ENCODE results near the gene ZNF292.

ZNF292 gene

GRCh38 chr6:87264481-87264880 is 109.1 kb downstream of the ZNF292 start:
- Histone ChIP-seq H3K4me2 (ENCODE audit: low read length) (no peak overlapping the region), H3K36me3 (replicated peaks; ENCODE audit: low read depth, low read length) (peaks cover 4% of the 10 kb centered on the region), H3K79me2 (ENCODE audit: low read length) (no peaks in the 10 kb centered on the region), H3K27me3 (ENCODE audit: low read depth, low read length) (no peaks in the 10 kb centered on the region), H3K27ac (ENCODE audit: low read length) (no peak overlapping the region), H3K9ac (ENCODE audit: low read length) (no peak overlapping the region), H3K4me1 (ENCODE audit: low read length) (peaks cover 6% of the 10 kb centered on the region), H4K20me1 (ENCODE audit: insufficient read depth, low read length) (0 out of 2 replicates have a peak, but pooled peaks cover 4% of the 10 kb centered on the region), H3K4me3 (ENCODE audit: low read length) (no peak overlapping the region), H2AFZ (ENCODE audit: low read depth, low read length) (no peak overlapping the region), H3K9me3 (ENCODE audit: insufficient read depth, low read length) (no peaks in the 10 kb centered on the region)
- TF ChIP-seq EZH2phosphoT487 (IDR thresholded peaks at IDR 0.05; ENCODE audit: low read depth): no peak
- TF ChIP-seq CTCF (IDR thresholded peaks at IDR 0.05; ENCODE audit: low read depth, low read length): no peak

- TF ChIP-seq CTCF (IDR thresholded peaks at IDR 0.05; ENCODE audit: low read depth, low read length) (no peak), EZH2phosphoT487 (IDR thresholded peaks at IDR 0.05; ENCODE audit: low read depth) (no peak)
- no peaks in the 10 kb centered on the region for H4K20me1 ChIP-seq (ENCODE audit: insufficient read depth, low read length)
- H3K4me2 ChIP-seq (ENCODE audit: low read length): no peak overlapping the region
- no peaks in the 10 kb centered on the region for H3K4me1 ChIP-seq (ENCODE audit: low read length)
- H3K79me2 ChIP-seq (ENCODE audit: low read length): no peaks in the 10 kb centered on the region
- no peak overlapping the region for H3K27ac ChIP-seq (ENCODE audit: low read length)
- H3K27me3 ChIP-seq (ENCODE audit: low read depth, low read length): no peaks in the 10 kb centered on the region
- no peak overlapping the region for H3K4me3 ChIP-seq (ENCODE audit: low read length)
- H3K36me3 ChIP-seq (replicated peaks; ENCODE audit: low read depth, low read length): no peaks in the 10 kb centered on the region
- H3K9me3 ChIP-seq (ENCODE audit: insufficient read depth, low read length): no peaks in the 10 kb centered on the region
- no peak overlapping the region for H2AFZ ChIP-seq (ENCODE audit: low read depth, low read length)
- H3K9ac ChIP-seq (ENCODE audit: low read length): no peak overlapping the region
Observed at GRCh38 chr6:87274660-87275274, 119.4 kb downstream of the ZNF292 start.

GRCh38 chr6:87276624-87277023 is 121.3 kb downstream of the ZNF292 start:
- no peak for TF ChIP-seq CTCF (IDR thresholded peaks at IDR 0.05; ENCODE audit: low read depth, low read length)
- no peak for TF ChIP-seq EZH2phosphoT487 (IDR thresholded peaks at IDR 0.05; ENCODE audit: low read depth)
- Histone ChIP-seq H3K27me3 (ENCODE audit: low read depth, low read length) (no peaks in the 10 kb centered on the region), H2AFZ (ENCODE audit: low read depth, low read length) (no peak overlapping the region), H3K9ac (ENCODE audit: low read length) (no peak overlapping the region), H3K79me2 (ENCODE audit: low read length) (no peaks in the 10 kb centered on the region), H3K4me1 (ENCODE audit: low read length) (no peaks in the 10 kb centered on the region), H3K36me3 (replicated peaks; ENCODE audit: low read depth, low read length) (no peaks in the 10 kb centered on the region), H4K20me1 (ENCODE audit: insufficient read depth, low read length) (no peaks in the 10 kb centered on the region), H3K27ac (ENCODE audit: low read length) (no peak overlapping the region), H3K9me3 (ENCODE audit: insufficient read depth, low read length) (no peaks in the 10 kb centered on the region), H3K4me2 (ENCODE audit: low read length) (no peak overlapping the region), H3K4me3 (ENCODE audit: low read length) (no peak overlapping the region)

- Histone ChIP-seq H3K4me1 (ENCODE audit: low read length) (no peaks in the 10 kb centered on the region), H2AFZ (ENCODE audit: low read depth, low read length) (no peak overlapping the region), H3K79me2 (ENCODE audit: low read length) (no peaks in the 10 kb centered on the region), H3K27me3 (ENCODE audit: low read depth, low read length) (no peaks in the 10 kb centered on the region), H4K20me1 (ENCODE audit: insufficient read depth, low read length) (no peaks in the 10 kb centered on the region), H3K27ac (ENCODE audit: low read length) (no peak overlapping the region), H3K4me3 (ENCODE audit: low read length) (no peak overlapping the region), H3K9me3 (ENCODE audit: insufficient read depth, low read length) (no peaks in the 10 kb centered on the region), H3K9ac (ENCODE audit: low read length) (no peak overlapping the region), H3K4me2 (ENCODE audit: low read length) (no peak overlapping the region), H3K36me3 (replicated peaks; ENCODE audit: low read depth, low read length) (no peaks in the 10 kb centered on the region)
- TF ChIP-seq CTCF (IDR thresholded peaks at IDR 0.05; ENCODE audit: low read depth, low read length) (peak; percentile 34; the same call in 1 of the 2 replicates), EZH2phosphoT487 (IDR thresholded peaks at IDR 0.05; ENCODE audit: low read depth) (no peak)
Observed at GRCh38 chr6:87277123-87277522, 121.8 kb downstream of the ZNF292 start.

Measured in OCI-LY3 (cell line).